ENCODE results near the gene GALNT17.

GALNT17 gene

GRCh38 chr7:71132127-71132376, at the start of gene GALNT17:
TSS of gene GALNT17 (plus strand) at chr7:71132144.
- no peak for DNase-seq (ENCODE audit: low read depth)

- DNase-seq (ENCODE audit: low read depth) = no peak
These were observed 36.6 kb upstream of the GALNT17 start for GRCh38 chr7:71095266-71095860.

- no peak for DNase-seq (ENCODE audit: low read depth)
These were observed 35.6 kb upstream of the GALNT17 start for GRCh38 chr7:71096351-71096750.

- DNase-seq (ENCODE audit: low read depth) = no peak
These were observed 25.7 kb upstream of the GALNT17 start for GRCh38 chr7:71106226-71106625.

GRCh38 chr7:71112436-71112835, 19.5 kb upstream of the GALNT17 start:
- no peak for DNase-seq (ENCODE audit: low read depth)

- no peak for DNase-seq (ENCODE audit: low read depth)
These were observed 11.8 kb upstream of the GALNT17 start for GRCh38 chr7:71120096-71120495.

GRCh38 chr7:71129126-71129525, 2.8 kb upstream of the GALNT17 start:
- DNase-seq (ENCODE audit: low read depth) = no peak

GRCh38 chr7:71130031-71130679, 1.8 kb upstream of the GALNT17 start:
- DNase-seq (ENCODE audit: low read depth) = no peak

GRCh38 chr7:71131256-71132126, 453 bp upstream of the GALNT17 start:
- DNase-seq (ENCODE audit: low read depth) = no peak

- no peak for DNase-seq (ENCODE audit: low read depth)
These were observed 660 bp downstream of the GALNT17 start for GRCh38 chr7:71132377-71133231.

GRCh38 chr7:71133232-71133622, 1.3 kb downstream of the GALNT17 start:
- DNase-seq (ENCODE audit: low read depth) = no peak

- no peak for DNase-seq (ENCODE audit: low read depth)
These were observed 1.9 kb downstream of the GALNT17 start for GRCh38 chr7:71133856-71134255.

GRCh38 chr7:71135116-71135515, 3.2 kb downstream of the GALNT17 start:
- no peak for DNase-seq (ENCODE audit: low read depth)

GRCh38 chr7:71135663-71136062, 3.7 kb downstream of the GALNT17 start:
- no peak for DNase-seq (ENCODE audit: low read depth)

- DNase-seq (ENCODE audit: low read depth) = no peak
These were observed 5.5 kb downstream of the GALNT17 start for GRCh38 chr7:71137479-71137878.

- DNase-seq (ENCODE audit: low read depth) = no peak
These were observed 8.3 kb downstream of the GALNT17 start for GRCh38 chr7:71140264-71140663.

GRCh38 chr7:71144963-71145362, 13.0 kb downstream of the GALNT17 start:
- DNase-seq (ENCODE audit: low read depth) = no peak

GRCh38 chr7:71145906-71146901, 14.3 kb downstream of the GALNT17 start:
- no peak for DNase-seq (ENCODE audit: low read depth)

GRCh38 chr7:71148098-71148497, 16.2 kb downstream of the GALNT17 start:
- no peak for DNase-seq (ENCODE audit: low read depth)

GRCh38 chr7:71155236-71155635, 23.3 kb downstream of the GALNT17 start:
- no peak for DNase-seq (ENCODE audit: low read depth)

GRCh38 chr7:71157757-71158156, 25.8 kb downstream of the GALNT17 start:
- no peak for DNase-seq (ENCODE audit: low read depth)

Measured in amniotic epithelial cell (primary cell).